Type B pancreatic cell (in vitro differentiated cells): Measurements from ENCODE around the gene KIF6. TPM values are rescaled to one million over a fixed set of nuclear protein-coding genes. Genes with fewer than 3 reads are reported as not detected.

Source experiments
- DNase-seq: peaks from one replicate; pipeline ENCODE4 v3.0.0; 2021; ENCODE audit warnings: mixed read lengths; ENCODE audit not compliant: unreplicated experiment; ENCODE audit errors: extremely low spot score
- H3K27ac Mint-ChIP-seq: 2 replicates; pipeline ENCODE4 v1.8.0; 2021; ENCODE audit warnings: mild to moderate bottlenecking, mixed read lengths
- H3K27me3 Mint-ChIP-seq: 2 replicates; pipeline ENCODE4 v1.8.0; 2021; ENCODE audit warnings: mixed read lengths
- H3K36me3 Mint-ChIP-seq: 2 replicates; pipeline ENCODE4 v1.8.0; 2021; ENCODE audit warnings: mixed read lengths
- H3K4me1 Mint-ChIP-seq: one replicate; pipeline ENCODE4 v1.8.0; 2021; ENCODE audit warnings: mixed read lengths; ENCODE audit not compliant: unreplicated experiment
- H3K4me3 Mint-ChIP-seq: 2 replicates; pipeline ENCODE4 v1.8.0; 2021; ENCODE audit warnings: mild to moderate bottlenecking, mixed read lengths
- H3K9me3 Mint-ChIP-seq: 2 replicates; pipeline ENCODE4 v1.8.0; 2021; ENCODE audit warnings: mixed read lengths
- total RNA-seq: library from RNA; stranded (reverse); gene quantifications from 2 replicates; pipeline ENCODE4 v1.2.1, GENCODE V29; 2021; ENCODE audit warnings: low replicate concordance
- TF ChIP-seq, protein P1 (sequence below): fragments of 200-600 bp; sonication (generic); conservative IDR thresholded peaks from 2 replicates; pipeline ENCODE4 v1.5.0; 2021; ENCODE audit warnings: antibody characterized with exemption, mild to moderate bottlenecking

Gene KIF6
- total RNA-seq, 1 donor from 2014 or later = 3.3 TPM

DNA sequence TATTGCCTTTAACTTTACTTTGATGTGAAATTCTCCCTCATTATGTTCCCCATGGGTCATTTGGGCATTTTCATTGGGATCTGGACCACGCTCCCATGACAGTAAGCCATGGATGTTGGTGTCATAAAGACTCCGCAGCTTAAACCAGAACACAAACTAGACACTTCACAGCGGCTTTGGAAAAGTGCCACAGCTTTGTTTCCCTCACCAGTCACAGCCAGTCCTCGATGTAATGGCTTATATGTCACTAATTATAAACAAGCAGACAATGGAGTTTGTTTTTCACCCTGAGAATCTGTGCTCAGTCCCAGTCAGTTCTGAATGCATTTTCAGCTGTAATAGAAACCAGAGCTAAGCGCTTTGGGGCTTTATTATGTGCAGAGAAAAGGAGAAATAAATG, 43.8 kb upstream of the KIF6 start:
- H3K9me3 Mint-ChIP-seq = no peaks in the 10 kb centered on the region
- DNase-seq = no peak
- TF ChIP-seq, protein P1, sequence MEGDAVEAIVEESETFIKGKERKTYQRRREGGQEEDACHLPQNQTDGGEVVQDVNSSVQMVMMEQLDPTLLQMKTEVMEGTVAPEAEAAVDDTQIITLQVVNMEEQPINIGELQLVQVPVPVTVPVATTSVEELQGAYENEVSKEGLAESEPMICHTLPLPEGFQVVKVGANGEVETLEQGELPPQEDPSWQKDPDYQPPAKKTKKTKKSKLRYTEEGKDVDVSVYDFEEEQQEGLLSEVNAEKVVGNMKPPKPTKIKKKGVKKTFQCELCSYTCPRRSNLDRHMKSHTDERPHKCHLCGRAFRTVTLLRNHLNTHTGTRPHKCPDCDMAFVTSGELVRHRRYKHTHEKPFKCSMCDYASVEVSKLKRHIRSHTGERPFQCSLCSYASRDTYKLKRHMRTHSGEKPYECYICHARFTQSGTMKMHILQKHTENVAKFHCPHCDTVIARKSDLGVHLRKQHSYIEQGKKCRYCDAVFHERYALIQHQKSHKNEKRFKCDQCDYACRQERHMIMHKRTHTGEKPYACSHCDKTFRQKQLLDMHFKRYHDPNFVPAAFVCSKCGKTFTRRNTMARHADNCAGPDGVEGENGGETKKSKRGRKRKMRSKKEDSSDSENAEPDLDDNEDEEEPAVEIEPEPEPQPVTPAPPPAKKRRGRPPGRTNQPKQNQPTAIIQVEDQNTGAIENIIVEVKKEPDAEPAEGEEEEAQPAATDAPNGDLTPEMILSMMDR = no peak
- H3K27me3 Mint-ChIP-seq = peaks cover 7% of the 10 kb centered on the region
- no peak overlapping the region for H3K27ac Mint-ChIP-seq
- H3K4me3 Mint-ChIP-seq = no peak overlapping the region
- H3K36me3 Mint-ChIP-seq = no peaks in the 10 kb centered on the region
- no peaks in the 10 kb centered on the region for H3K4me1 Mint-ChIP-seq

DNA sequence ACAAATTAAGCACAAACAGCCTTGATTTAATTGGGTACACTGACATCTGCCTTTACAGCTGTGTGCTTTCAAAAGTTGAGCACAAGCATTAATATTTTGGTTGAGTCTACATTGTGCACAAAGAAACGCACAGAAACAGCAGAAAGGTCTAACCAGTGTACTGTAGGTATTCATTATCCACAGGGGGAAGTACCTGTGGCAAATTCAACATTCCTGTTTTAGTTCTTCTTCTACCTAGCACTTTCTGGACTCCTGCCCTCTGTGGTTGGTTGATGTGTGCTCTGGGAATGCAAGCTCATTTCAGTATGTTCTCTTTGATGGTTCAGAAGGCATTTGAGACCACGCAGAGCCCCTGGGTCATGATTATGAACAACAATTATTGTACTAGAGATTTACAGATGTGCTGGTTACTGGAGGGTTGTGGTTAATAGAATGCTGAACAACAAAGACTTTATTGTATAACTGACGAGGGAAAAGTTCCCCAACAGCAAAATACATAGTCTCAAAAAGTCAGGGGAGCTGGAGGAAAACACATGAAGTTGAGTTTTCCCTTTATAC, 40.4 kb upstream of the KIF6 start:
- no peaks in the 10 kb centered on the region for H3K27me3 Mint-ChIP-seq
- no peak for DNase-seq
- H3K4me1 Mint-ChIP-seq = no peaks in the 10 kb centered on the region
- TF ChIP-seq, protein P1 = no peak
- no peaks in the 10 kb centered on the region for H3K9me3 Mint-ChIP-seq
- H3K36me3 Mint-ChIP-seq = no peaks in the 10 kb centered on the region
- H3K27ac Mint-ChIP-seq = no peak overlapping the region
- H3K4me3 Mint-ChIP-seq = no peak overlapping the region

- Mint-ChIP-seq H3K4me3 (no peak overlapping the region), H3K36me3 (no peaks in the 10 kb centered on the region), H3K27me3 (no peaks in the 10 kb centered on the region), H3K27ac (no peak overlapping the region), H3K9me3 (no peaks in the 10 kb centered on the region), H3K4me1 (no peaks in the 10 kb centered on the region)
- TF ChIP-seq, protein P1 = no peak
- DNase-seq = no peak
Measured at GRCh38 chr6:39760226-39760952, 35.2 kb upstream of the KIF6 start.

DNA sequence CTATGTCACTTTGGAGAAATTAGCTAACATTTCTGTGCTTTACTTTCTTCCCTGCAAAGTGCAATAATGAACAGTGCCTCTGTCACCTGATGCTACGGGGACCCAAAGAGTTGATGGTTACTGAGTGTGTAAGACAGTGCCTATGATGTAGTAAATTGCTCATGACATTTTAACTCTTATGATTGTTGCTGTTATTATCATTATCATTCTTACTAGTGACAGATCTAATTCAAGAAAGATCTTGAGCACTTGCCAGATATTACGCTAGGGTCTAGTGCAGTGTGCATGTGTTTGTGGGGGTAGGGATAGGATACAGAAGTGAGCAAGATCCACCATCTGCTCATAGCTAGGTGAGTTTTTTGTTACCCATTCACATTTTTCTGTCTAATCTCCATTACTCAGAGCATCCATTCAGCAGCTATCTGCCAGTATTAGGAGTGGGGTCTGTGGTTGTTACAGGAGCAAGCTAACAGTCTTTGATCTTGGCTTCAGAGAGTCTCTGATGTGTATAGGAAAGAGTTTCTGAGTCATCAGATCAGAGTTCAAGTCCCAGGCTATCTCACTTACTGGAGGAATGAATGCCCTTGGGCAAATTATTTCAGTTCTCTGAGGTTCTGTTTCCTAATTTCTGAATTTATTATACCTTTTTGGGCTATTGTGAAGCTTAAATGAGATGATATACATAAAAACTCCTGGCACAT, 33.8 kb upstream of the KIF6 start:
- no peak for DNase-seq
- Mint-ChIP-seq H3K36me3 (no peaks in the 10 kb centered on the region), H3K9me3 (no peaks in the 10 kb centered on the region), H3K4me3 (no peak overlapping the region), H3K27ac (no peak overlapping the region), H3K4me1 (peaks cover 7% of the 10 kb centered on the region), H3K27me3 (no peaks in the 10 kb centered on the region)
- TF ChIP-seq, protein P1 = no peak

DNA sequence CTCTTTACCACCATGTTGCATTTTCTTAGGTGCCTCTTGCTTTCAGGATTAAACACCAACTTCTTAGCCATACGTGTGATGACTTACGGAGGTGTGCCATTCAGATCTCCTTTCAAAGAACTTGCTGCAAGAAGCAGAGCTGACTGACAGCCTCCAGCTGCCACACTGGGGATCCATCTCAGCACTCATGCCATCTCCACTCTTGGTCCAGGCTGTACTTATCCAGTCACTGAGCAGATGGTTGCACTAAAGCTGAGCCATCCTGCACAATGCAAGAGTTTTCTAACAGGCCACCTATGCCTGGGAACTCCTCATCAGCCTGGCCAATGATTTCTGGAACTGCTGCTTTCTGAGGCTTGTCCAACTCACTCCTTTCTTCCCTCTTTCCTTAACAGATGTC, 31.4 kb upstream of the KIF6 start:
- TF ChIP-seq, protein P1 = no peak
- H3K36me3 Mint-ChIP-seq = no peaks in the 10 kb centered on the region
- H3K4me3 Mint-ChIP-seq = no peak overlapping the region
- no peaks in the 10 kb centered on the region for H3K9me3 Mint-ChIP-seq
- peaks cover 7% of the 10 kb centered on the region for H3K4me1 Mint-ChIP-seq
- no peak overlapping the region for H3K27ac Mint-ChIP-seq
- H3K27me3 Mint-ChIP-seq = no peaks in the 10 kb centered on the region
- no peak for DNase-seq
